HTR-8/SVneo (cell line): ENCODE results near the gene CCPG1.

ENCODE experiments used
- DNase-seq: peaks from one replicate; pipeline ENCODE4 v3.0.0; 2011; ENCODE audit warnings: low spot score, mixed read lengths; ENCODE audit not compliant: insufficient read length
- FAIRE-seq: peaks from 2 replicates; lab custom pipeline; 2011; peaks lifted over from hg19 to GRCh38; lab: Jason Lieb, UNC

The CCPG1 gene

DNA sequence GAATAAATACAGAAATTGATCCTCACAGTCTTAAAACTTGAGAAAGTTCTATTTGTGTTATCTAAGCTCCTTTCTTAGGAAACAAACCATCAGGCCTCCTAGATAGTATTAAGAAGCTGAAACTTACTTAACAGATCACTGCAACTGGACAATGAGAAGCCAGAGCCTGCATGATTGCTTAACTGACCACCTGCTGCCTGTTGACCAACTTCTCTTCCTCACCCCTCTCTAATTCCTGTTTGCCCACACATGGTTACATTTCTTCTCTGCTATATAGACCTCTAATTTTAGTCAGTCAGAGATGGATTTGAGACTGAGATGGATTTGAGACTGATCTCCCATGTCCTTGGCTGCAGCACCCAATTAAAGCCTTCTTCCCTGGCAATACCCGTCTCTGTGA, 13.5 kb downstream of the CCPG1 start:
- no peak for DNase-seq
- no peak for FAIRE-seq

- DNase-seq = peak; percentile 36
- FAIRE-seq = no peak
Measured at GRCh38 chr15:55389264-55389607, 18.9 kb downstream of the CCPG1 start.

DNA sequence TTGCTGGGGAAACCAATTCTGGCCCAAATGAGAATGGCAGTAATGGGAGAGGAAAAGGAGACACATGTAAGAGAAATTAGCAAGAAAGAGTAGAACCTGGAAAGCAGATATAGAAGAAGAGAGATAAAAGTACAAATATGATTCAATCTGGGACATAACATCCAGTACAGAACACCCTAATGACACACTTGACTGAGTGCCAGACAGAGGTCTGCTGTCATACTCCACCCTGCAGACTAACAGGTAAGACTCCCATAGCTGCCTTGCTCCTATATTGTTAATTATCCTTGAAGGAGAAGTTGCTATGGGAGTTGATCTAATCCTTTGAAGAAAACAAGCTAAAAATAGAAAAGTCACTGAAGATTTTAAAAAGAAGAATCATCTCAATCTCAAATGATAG, 21.1 kb downstream of the CCPG1 start:
- DNase-seq = no peak
- no peak for FAIRE-seq

- FAIRE-seq = no peak
Measured at GRCh38 chr15:55383687-55384086, 24.5 kb downstream of the CCPG1 start.

GRCh38 chr15:55381595-55381994, 26.6 kb downstream of the CCPG1 start:
- DNase-seq (no peak), FAIRE-seq (no peak)

More at GRCh38 chr15:55383687-55384086, 24.5 kb downstream of the CCPG1 start:
- no peak for DNase-seq

- DNase-seq (no peak), FAIRE-seq (no peak)
Measured at GRCh38 chr15:55379095-55379494, 29.1 kb downstream of the CCPG1 start.

DNA sequence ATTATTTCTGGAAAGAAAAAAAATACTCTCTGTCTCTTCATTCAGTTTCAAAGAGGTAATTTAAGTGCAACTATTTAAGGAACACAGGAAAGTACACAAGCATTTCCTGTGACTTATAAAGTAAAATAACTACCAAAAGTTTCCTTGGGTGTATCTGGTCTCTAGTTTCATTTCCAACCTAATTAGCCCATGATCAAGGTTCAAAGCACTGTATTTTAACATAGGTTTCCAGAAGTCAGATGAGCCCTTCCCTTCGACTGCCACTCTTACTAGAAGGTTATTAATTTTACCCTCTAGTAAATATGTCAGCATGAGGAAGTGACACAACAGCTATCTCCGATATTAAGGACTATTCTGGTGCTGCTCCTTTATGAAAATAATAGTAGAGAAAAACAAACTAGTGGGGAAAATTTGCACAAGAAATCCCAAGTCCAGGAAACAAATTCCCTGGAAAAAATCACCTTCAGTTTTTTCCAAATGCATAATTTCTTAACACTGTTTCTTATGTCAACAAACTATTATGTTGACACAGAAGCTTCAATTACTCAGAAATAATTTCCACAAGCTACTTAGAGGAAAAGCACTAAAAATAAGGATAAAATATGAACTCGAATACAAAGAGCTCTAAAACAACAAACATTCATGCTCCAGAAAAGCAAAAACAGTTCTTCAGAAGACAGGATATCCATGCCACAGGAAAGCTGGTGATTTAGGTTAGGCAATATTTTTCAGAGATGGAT, 35.3 kb downstream of the CCPG1 start:
- DNase-seq = no peak
- FAIRE-seq = no peak

DNA sequence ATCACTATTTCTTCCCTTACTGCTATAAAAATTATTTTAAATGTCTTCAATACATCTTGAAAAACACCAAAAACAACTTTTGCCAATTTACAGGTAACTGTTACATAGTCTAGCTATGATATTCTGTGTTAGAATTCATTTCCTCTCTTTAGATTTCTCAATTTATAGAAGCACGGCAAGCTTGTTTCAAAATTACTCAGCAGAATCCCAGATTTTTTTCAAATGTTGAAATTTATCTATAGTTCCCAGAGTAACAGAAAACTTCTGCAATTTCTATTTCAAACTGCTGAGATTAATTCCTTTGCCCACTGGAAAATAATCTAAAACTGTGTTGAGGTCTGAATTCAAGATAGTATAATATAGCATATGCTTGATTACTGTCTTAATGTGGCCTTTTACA, 41.2 kb downstream of the CCPG1 start:
- no peak for FAIRE-seq

GRCh38 chr15:55362641-55363040, 45.5 kb downstream of the CCPG1 start:
- DNase-seq = no peak
- FAIRE-seq = no peak

More for the DNA sequence above, 41.2 kb downstream of the CCPG1 start:
- no peak for DNase-seq

GRCh38 chr15:55361048-55361447, 47.1 kb downstream of the CCPG1 start:
- FAIRE-seq (no peak), DNase-seq (no peak)

DNA sequence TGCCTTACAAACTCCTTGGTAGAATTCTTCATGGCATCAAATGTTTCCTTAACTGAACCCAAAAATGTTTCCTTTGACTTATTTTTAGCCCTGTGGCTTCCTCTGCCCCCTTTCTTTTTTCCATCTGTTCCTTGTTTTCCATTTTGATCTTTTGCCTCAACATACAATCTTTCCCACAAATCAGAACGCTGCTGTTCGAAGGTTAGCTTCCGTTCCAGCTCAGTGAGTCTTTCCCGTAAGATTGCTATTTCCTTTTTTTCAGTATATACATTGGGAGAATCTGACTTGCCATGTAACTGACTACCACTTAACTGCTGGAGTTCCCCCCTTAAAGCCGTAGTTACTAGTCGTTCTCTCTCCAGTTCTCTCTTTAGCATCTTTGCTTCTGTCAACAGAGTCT, 47.9 kb downstream of the CCPG1 start:
- no peak for FAIRE-seq
- DNase-seq = no peak

GRCh38 chr15:55358471-55358870, 49.7 kb downstream of the CCPG1 start:
- FAIRE-seq (no peak), DNase-seq (no peak)

DNA sequence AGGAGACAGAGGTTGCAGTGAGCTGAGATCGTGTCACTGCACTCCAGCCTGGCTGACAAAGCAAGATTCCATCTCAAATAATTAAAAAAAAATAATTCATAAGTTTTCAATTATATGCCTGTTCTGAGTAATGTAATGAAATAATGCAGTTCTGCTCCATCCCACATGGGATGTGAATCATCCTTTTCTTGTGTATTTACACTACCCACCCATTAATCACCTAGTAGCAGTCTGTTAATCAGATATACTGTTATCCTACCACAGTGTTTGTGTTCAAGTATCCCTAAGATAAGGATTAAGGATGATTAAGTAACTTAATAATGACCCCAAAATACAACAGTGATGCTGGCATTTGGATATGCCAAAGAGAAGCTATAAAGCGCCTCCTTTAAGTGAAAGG, 50.4 kb downstream of the CCPG1 start:
- DNase-seq (no peak), FAIRE-seq (no peak)

DNA sequence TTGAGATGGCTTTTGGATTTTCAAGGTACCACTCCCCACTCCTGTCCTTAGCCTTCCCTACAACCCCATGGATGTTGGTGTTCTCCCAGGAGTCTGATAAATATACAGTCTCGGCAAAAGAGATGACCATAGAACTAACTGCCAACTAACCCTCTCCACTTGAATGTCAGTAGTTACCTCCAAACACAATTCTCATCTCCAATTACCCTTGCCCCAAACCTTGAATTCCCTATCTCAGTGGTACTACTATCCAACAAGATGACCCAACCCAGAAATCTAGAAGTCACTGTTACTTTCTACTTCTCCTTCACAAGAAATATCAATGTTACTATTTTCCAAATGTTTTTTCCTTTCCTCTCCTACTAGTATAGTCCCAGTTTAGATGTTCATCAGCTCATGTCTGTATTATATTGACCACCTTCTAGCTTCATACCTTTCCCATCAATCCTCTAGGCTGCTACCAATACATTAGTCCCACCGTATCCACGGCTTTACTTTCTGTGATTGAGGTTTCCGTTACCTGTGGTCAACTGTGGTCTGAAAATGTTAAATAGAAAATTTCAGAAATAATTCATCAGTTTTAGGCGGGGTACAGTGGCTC, 51.1 kb downstream of the CCPG1 start:
- DNase-seq (no peak), FAIRE-seq (no peak)

GRCh38 chr15:55353025-55353424, 55.1 kb downstream of the CCPG1 start:
- DNase-seq (no peak), FAIRE-seq (no peak)

- no peak for FAIRE-seq
- no peak for DNase-seq
Measured at GRCh38 chr15:55349282-55349681, 58.9 kb downstream of the CCPG1 start.

GRCh38 chr15:55348281-55348778, 59.8 kb downstream of the CCPG1 start:
- FAIRE-seq (no peak), DNase-seq (no peak)

DNA sequence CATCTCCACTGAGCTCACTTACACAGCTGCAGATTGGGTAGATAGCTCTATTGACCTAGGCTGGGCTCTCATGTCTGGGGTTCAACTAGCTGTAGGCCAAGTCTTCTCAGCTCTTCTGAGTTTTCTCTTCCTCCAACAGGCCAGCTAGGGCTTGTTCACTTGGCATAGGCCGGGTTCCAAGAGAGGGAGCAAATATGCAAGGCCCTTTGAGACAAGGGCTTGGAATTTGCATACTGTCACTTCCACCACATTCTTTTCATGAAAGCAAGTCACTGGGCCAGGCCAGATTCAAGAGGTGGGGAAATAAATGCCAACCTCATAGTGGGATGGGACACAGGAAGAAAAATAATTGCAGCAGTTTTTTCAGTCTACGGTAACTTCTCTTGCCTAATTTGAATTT, 64.0 kb downstream of the CCPG1 start:
- FAIRE-seq = no peak
- DNase-seq = no peak

GRCh38 chr15:55343168-55343567, 65.0 kb downstream of the CCPG1 start:
- DNase-seq = no peak

GRCh38 chr15:55337160-55337559, 71.0 kb downstream of the CCPG1 start:
- FAIRE-seq = no peak
- DNase-seq = no peak

More at GRCh38 chr15:55343168-55343567, 65.0 kb downstream of the CCPG1 start:
- no peak for FAIRE-seq

GRCh38 chr15:55334997-55335396, 73.2 kb downstream of the CCPG1 start:
- DNase-seq = no peak
- FAIRE-seq = peak; percentile 81

GRCh38 chr15:55334371-55334770, 73.8 kb downstream of the CCPG1 start:
- DNase-seq (no peak), FAIRE-seq (no peak)
